HepG2 (cell line): Measurements from ENCODE around the gene NUP62. TPM values are rescaled to one million over a fixed set of nuclear protein-coding genes. Genes with fewer than 3 reads are reported as not detected.

Source experiments
- EZH2 ChIP-seq: conservative IDR thresholded peaks from 2 replicates; pipeline ENCODE4 v1.6.1; 2012; ENCODE audit warnings: mild to moderate bottlenecking, low read depth, low read length, moderate library complexity
- FOSL1 ChIP-seq: sonication (generic); formaldehyde crosslinking; IDR thresholded peaks from 2 replicates; pipeline ENCODE4 v1.9.0; 2021; ENCODE audit warnings: missing genetic modification reagents, borderline replicate concordance
- FOXC1 ChIP-seq: sonication (generic); formaldehyde crosslinking; IDR thresholded peaks from 2 replicates; pipeline ENCODE4 v1.8.0; 2022; ENCODE audit warnings: mild to moderate bottlenecking, missing genetic modification reagents, borderline replicate concordance
- HIC2 ChIP-seq: sonication (generic); formaldehyde crosslinking; IDR thresholded peaks from 2 replicates; pipeline ENCODE4 v1.9.0; 2022; ENCODE audit warnings: low read depth, missing genetic modification reagents
- KAT8 ChIP-seq: IDR thresholded peaks from 2 replicates; pipeline ENCODE4 v1.6.1; 2016; ENCODE audit warnings: missing genetic modification reagents, missing compliant biosample characterization
- KLF15 ChIP-seq: sonication (generic); formaldehyde crosslinking; IDR thresholded peaks from 2 replicates; pipeline ENCODE4 v1.8.1; 2023; ENCODE audit warnings: borderline replicate concordance, mild to moderate bottlenecking, inconsistent platforms, missing genetic modification reagents, mixed read lengths
- MAZ ChIP-seq, 2 experiments: sonication (generic) in 1 of 2; formaldehyde crosslinking in 1 of 2; IDR thresholded peaks; 2 replicates each; pipeline versions ENCODE4 v1.5.0 to v1.6.1; 2012 to 2020; ENCODE audit warnings: low read depth in 2 of 2, mild to moderate bottlenecking in 2 of 2, borderline replicate concordance in 1 of 2, improper control_type of control experiment in 1 of 2, low read length in 1 of 2, missing genetic modification reagents in 1 of 2, moderate library complexity in 1 of 2
- MNT ChIP-seq: fragments of 450-650 bp; IDR thresholded peaks from 2 replicates; pipeline ENCODE4 v1.6.1; 2016
- MXD1 ChIP-seq: sonication (generic); formaldehyde crosslinking; IDR thresholded peaks from 2 replicates; pipeline ENCODE4 v1.4.0; 2020; ENCODE audit warnings: mild to moderate bottlenecking, missing genetic modification reagents
- RCOR2 ChIP-seq: IDR thresholded peaks from 2 replicates; pipeline ENCODE4 v1.6.1; 2016; ENCODE audit warnings: missing biosample characterization, missing genetic modification reagents
- SATB2 ChIP-seq: sonication (generic); formaldehyde crosslinking; IDR thresholded peaks from 2 replicates; pipeline ENCODE4 v1.5.0; 2020; ENCODE audit warnings: missing genetic modification reagents
- SRSF4 ChIP-seq: fragments of 200-400 bp; formaldehyde crosslinking; IDR thresholded peaks from one replicate; pipeline ENCODE4 v1.6.1; 2018; ENCODE audit warnings: mild to moderate bottlenecking, low read depth, low read length, moderate library complexity; ENCODE audit not compliant: poor library complexity, severe bottlenecking
- TFDP1 ChIP-seq: IDR thresholded peaks from 2 replicates; pipeline ENCODE4 v1.6.1; 2016; ENCODE audit warnings: missing compliant biosample characterization, missing genetic modification reagents, borderline replicate concordance
- ZHX1 ChIP-seq: sonication (generic); formaldehyde crosslinking; IDR thresholded peaks from 2 replicates; pipeline ENCODE4 v1.8.1; 2022; ENCODE audit warnings: low read depth, mild to moderate bottlenecking, missing genetic modification reagents
- ZNF557 ChIP-seq: sonication (generic); formaldehyde crosslinking; IDR thresholded peaks from 2 replicates; pipeline ENCODE4 v1.4.0; 2020; ENCODE audit warnings: missing genetic modification reagents
- ZNF619 ChIP-seq: sonication (generic); formaldehyde crosslinking; IDR thresholded peaks from 2 replicates; pipeline ENCODE4 v1.4.0; 2020; ENCODE audit warnings: mild to moderate bottlenecking, missing genetic modification reagents
- ZNF761 ChIP-seq: sonication (generic); formaldehyde crosslinking; conservative IDR thresholded peaks from 2 replicates; pipeline ENCODE4 v1.4.0; 2020; ENCODE audit warnings: mild to moderate bottlenecking, missing genetic modification reagents
- ZNF780A ChIP-seq: sonication (generic); formaldehyde crosslinking; IDR thresholded peaks from 2 replicates; pipeline ENCODE4 v1.8.0; 2022; ENCODE audit warnings: mild to moderate bottlenecking, missing genetic modification reagents, moderate library complexity
- ZSCAN21 ChIP-seq: sonication (generic); formaldehyde crosslinking; IDR thresholded peaks from 2 replicates; pipeline ENCODE4 v1.8.0; 2022; ENCODE audit warnings: mild to moderate bottlenecking, missing genetic modification reagents, moderate library complexity, borderline replicate concordance
- polyA plus RNA-seq, 8 experiments: library from polyadenylated mRNA; depleted of rRNA in 3 of 8; stranded (reverse) in 7 of 8; unstranded in 1 of 8; fragments of >200 nt; fragmentation: Illumina TruSeq in 4 of 8; extraction: Trizol in 4 of 8; gene quantifications; 2 replicates each; pipeline versions ENCODE4 v1.2.1 to v1.2.3, GENCODE V29; 2011 to 2016; ENCODE audit warnings: low read depth in 4 of 8, missing spikeins in 1 of 8, mixed read lengths in 1 of 8; ENCODE audit not compliant: insufficient read depth in 1 of 8
- total RNA-seq, 5 experiments: library from RNA; depleted of rRNA; stranded (reverse); fragments of >200 nt; fragmentation: Illumina TruSeq; extraction: Trizol; gene quantifications; 2 replicates each; pipeline ENCODE4 v1.2.3, GENCODE V29; 2016; ENCODE audit warnings: low read depth in 1 of 5

NUP62 gene
- total and polyA plus RNA-seq, 2 of the 13 experiments (the other 11 are each of a cell fraction or from before 2014, with no cell fraction given) = 16.5 to 41.5 TPM

- TF ChIP-seq TFDP1 (CRISPR knock-in tag) (peak; percentile 74; the same call in 1 of the 2 replicates), ZNF780A (CRISPR knock-in tag) (no peak; the same call in 1 of the 2 replicates), KAT8 (CRISPR knock-in tag) (peak; percentile 89), RCOR2 (CRISPR knock-in tag) (0 out of 2 replicates have a peak, but pooled peaks have one; percentile 38), ZHX1 (CRISPR knock-in tag) (peak; percentile 86; the same call in 1 of the 2 replicates), ZSCAN21 (CRISPR knock-in tag) (peak; percentile 91), SATB2 (CRISPR knock-in tag) (0 out of 2 replicates have a peak, but pooled peaks have one; percentile 52), ZNF557 (peak; percentile 77; the same call in 1 of the 2 replicates), MXD1 (CRISPR knock-in tag) (peak; percentile 58), FOXC1 (CRISPR knock-in tag) (no peak), HIC2 (CRISPR knock-in tag) (peak; percentile 23; the same call in 1 of the 2 replicates), MNT (peak; percentile 48; the same call in 1 of the 2 replicates), MAZ (IDR thresholded peaks at IDR 0.05; ENCODE audit: borderline replicate concordance, low read depth, low read length) (peak; percentile 53; the same call in 1 of the 2 replicates), MAZ (CRISPR knock-in tag; IDR thresholded peaks at IDR 0.05; ENCODE audit: low read depth) (peak; percentile 38; the same call in 1 of the 2 replicates), FOSL1 (no peak), ZNF619 (0 out of 2 replicates have a peak, but pooled peaks have one; percentile 42), KLF15 (0 out of 2 replicates have a peak, but pooled peaks have one; percentile 63), SRSF4 (no peak), ZNF761 (CRISPR knock-in tag) (0 out of 2 replicates have a peak, but pooled peaks have one; percentile 20), EZH2 (no peak)
Measured at GRCh38 chr19:49929611-49930482, 543 bp upstream of the NUP62 start (continued).
